ENCODE data around the gene SAMD1. TPM values are rescaled to one million over a fixed set of nuclear protein-coding genes. Genes with fewer than 3 reads are reported as not detected.

Gene SAMD1
- total RNA-seq (2021) (52.9 and 56.0 TPM in 2 replicates), Bru-seq, nascent RNA (percentile 52 among the genes with signal in this experiment), BruChase-seq, experiment 1, labeled RNA remaining after a 2-hour chase (percentile 72 among the genes with signal in this experiment), BruChase-seq, experiment 2, labeled RNA remaining after a 6-hour chase (percentile 91 among the genes with signal in this experiment)
- long read RNA-seq, transcript SAMD1-202 (5 exons, 2,164 nt) = major isoform, 14 of 25 reads
- long read RNA-seq, partial matches to known transcripts = 6 of 25 reads
- long read RNA-seq, other reads (novel, unspliced or antisense) = 5 of 25 reads

- no TSS peak for BruUV-seq (replicated peaks)
- TF ChIP-seq CTCF (conservative IDR thresholded peaks at IDR 0.05; ENCODE audit: low read depth, low read length) = no peak
- TF ChIP-seq EZH2 (IDR thresholded peaks at IDR 0.05; ENCODE audit: borderline replicate concordance, low read depth, low read length, poor library complexity, severe bottlenecking) = no peak
- POLR2A ChIA-PET (ENCODE audit: low non-redundant PET) = interaction anchor here (0.6 kb wide), 1 partner anchor 1298 kb away, joined by 3 read pairs; no protein-coding TSS in a partner anchor
- peak within 1 kb of the TSS; percentile 84 for H3K4me3 ChIP-seq (ENCODE audit: low read depth, low read length, poor library complexity, severe bottlenecking)
- H3K9me3 ChIP-seq (ENCODE audit: low read depth, low read length, poor library complexity, severe bottlenecking) = peaks cover 8% of the 10 kb centered on the region
- intact Hi-C loops (cut with micrococcal nuclease; ENCODE audit: unreplicated experiment) = no loop called here
- peak within 1 kb of the TSS; percentile 90 for H3K27ac ChIP-seq (ENCODE audit: low read depth, low read length, poor library complexity, severe bottlenecking)
- H3K27me3 ChIP-seq (replicated peaks; ENCODE audit: insufficient read depth, low read depth, low read length, poor library complexity) = no peaks in the 10 kb centered on the region
- H3K4me1 ChIP-seq (ENCODE audit: insufficient read depth, low read length, poor library complexity, severe bottlenecking) = no peaks in the 10 kb centered on the region
- CTCF ChIA-PET = interaction anchor here (0.6 kb wide), 1 partner anchor 294 kb away, joined by 5 read pairs; no protein-coding TSS in a partner anchor
- peaks cover 12% of the 10 kb centered on the region for H3K36me3 ChIP-seq (ENCODE audit: insufficient read depth, low read length, poor library complexity, severe bottlenecking)
- peak; percentile 95 for DNase-seq (ENCODE audit: low spot score)
Observed at GRCh38 chr19:14090509-14091080, at the start of gene SAMD1. Gene SAMD1, minus strand, starts transcription at chr19:14090751.

DNA sequence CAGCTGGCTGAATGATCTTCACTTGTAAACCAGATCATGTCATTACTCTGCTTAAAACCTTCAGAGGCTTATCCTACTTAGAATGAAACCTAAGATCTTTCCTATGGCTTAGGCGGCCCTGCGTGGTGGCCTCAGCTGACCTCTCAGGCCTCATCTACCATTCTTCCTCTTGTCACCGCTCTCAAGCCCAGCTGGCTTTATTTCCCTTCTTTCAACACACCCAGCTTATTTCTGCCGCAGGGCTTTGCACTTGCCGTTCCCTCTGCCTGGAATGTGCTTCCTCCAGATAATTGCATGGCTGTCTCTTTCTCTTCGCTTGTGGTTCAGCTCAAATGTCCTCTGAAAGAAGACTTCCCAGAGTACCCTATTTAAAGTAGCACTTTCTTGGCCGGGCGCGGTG, 49.4 kb upstream of the SAMD1 start:
- H3K4me3 ChIP-seq (ENCODE audit: low read depth, low read length, poor library complexity, severe bottlenecking) = no peak overlapping the region
- POLR2A ChIA-PET (ENCODE audit: low non-redundant PET) = no interaction called here
- no TSS peak for BruUV-seq (replicated peaks)

More for the DNA sequence above, 49.4 kb upstream of the SAMD1 start:
- CTCF ChIA-PET = no interaction called here
- Histone ChIP-seq H3K9me3 (ENCODE audit: low read depth, low read length, poor library complexity, severe bottlenecking) (no peaks in the 10 kb centered on the region), H3K27ac (ENCODE audit: low read depth, low read length, poor library complexity, severe bottlenecking) (no peak overlapping the region), H3K4me1 (ENCODE audit: insufficient read depth, low read length, poor library complexity, severe bottlenecking) (peaks cover 13% of the 10 kb centered on the region), H3K27me3 (replicated peaks; ENCODE audit: insufficient read depth, low read depth, low read length, poor library complexity) (no peaks in the 10 kb centered on the region), H3K36me3 (ENCODE audit: insufficient read depth, low read length, poor library complexity, severe bottlenecking) (peaks cover 4% of the 10 kb centered on the region)
- no peak for DNase-seq (ENCODE audit: low spot score)
- TF ChIP-seq EZH2 (IDR thresholded peaks at IDR 0.05; ENCODE audit: borderline replicate concordance, low read depth, low read length, poor library complexity, severe bottlenecking) (no peak), CTCF (conservative IDR thresholded peaks at IDR 0.05; ENCODE audit: low read depth, low read length) (no peak)
- intact Hi-C loops (cut with micrococcal nuclease; ENCODE audit: unreplicated experiment) = loop anchor here (5.0 kb wide), 3 partner anchors 207 to 342 kb away; no protein-coding TSS in a partner anchor
